ENCODE results near the gene AUTS2.
A peak's percentile ranks its signal among the peaks of the same experiment; 100 is the strongest.

AUTS2 gene

DNA sequence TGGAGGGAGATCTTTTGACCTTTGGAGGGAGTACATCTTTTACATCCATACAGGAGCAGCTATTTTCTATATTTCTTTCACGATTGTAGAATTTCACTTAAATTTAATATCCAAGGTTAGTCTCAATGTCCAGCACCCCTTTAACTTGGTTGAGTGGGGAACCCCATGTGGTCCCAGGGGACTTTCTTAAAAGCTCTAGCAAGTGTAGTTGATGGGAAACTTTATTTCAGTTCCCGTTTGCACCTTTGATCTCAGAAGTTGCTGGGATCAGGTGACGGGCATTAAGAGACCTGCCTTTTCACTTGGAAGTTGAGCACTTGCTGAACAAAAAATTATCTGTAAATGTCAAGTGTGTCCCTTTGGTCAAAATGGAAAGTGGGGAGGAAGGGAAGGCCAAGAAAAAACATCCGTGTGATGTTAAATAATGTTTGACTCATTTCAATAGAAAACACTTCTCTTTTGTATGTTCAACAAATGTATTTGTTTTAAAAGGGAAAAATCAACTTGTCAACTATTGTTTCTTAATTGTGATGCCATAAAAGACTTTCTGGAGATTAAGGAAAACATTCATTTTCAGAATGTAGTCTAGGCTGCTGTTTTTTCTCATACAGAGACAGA is 1163.5 kb downstream of the AUTS2 start:
- DNase-seq: no peak

DNA sequence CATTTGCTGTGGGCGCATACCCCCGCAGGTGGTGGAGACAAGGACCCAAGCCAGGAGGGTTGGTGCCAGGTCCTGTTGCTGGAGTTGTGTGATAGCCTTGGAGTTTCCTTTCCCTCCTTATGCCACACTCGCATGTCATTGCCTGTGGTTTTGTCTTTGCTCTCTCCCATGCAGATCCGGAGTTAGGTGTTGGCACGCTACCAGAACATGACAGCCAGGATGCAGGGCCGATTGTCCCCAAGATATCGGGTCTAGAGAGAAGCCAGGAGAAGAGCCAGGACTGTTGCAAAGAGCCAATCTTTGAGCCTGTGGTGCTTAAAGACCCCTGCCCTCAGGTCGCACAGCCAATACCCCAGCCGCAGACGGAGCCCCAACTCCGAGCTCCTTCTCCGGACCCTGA is 1164.4 kb downstream of the AUTS2 start:
- DNase-seq: no peak

DNA sequence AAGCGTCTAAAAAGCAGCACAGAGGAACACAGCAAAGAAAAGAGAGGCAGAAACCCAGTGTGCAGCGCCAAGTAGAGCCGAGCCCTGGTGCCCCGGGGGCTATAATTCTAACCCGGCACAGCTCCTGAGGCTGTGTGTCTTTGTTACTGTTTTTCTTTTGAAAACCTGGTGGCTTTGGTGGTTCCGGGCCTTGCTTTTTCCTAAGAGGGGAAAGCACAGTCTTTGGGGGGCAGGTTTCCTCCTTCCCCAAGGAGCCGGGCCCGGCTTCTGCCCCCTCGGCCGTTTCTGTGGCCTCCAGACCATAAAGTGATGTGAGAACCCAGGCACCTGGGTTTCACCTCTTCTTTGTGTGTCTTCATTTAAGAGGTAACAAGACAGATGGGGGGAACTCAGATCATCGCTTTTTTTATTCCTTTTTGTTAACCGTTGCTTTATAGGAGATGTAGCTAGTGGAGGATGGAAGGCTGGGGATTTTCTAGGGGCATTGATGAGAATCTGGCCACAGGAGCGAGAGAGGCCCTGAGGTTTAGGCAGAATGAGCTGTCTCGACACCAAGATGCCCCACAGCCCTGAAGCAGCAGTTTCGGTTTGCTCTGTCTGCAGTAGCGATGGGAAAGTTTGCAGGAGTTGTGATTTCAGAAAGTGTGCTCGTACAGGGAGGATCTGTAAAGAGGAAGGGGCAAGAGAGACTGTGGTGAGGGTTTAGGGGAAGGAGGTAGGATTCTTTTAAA is 1165.9 kb downstream of the AUTS2 start:
- no peak for DNase-seq

DNA sequence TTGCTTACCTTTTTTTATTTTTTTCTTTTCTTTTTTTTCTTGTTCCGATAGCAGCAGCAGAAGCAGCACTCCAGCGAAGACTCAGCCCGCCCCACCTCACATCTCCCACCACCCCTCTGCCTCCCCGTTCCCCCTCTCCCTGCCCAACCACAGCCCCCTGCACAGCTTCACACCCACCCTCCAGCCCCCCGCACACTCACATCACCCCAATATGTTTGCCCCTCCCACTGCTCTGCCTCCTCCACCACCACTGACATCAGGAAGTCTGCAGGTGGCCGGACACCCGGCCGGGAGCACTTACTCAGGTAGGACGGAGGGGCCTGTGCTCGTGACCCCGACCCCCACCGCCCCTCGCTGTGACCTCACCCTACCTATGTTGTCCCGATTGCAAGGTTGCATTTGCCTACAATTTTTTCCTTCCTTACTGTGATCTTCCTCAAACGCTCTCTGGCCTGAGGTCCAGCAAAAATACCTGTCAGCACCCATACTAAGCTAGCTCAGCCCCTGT is 1166.5 kb downstream of the AUTS2 start:
- no peak for DNase-seq

DNA sequence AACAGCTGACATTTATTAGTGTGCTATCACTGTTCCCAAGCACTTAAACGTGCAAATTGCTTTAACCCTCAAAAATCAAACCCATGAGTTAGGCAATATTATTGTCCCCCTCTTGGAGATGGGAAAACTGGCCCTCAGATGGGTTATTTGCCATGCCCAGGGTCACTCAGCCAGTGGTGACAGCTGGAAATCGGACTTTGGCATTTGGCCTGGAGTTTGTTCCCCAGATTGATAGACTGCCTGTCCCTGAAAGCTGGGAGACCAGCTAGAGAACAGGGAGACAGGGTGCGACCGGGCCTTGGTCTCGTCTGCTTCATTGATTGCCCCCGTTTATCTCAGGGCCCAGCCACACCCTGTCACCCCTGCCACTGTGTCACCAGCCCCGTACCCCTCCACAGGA is 1167.4 kb downstream of the AUTS2 start:
- DNase-seq: no peak

DNA sequence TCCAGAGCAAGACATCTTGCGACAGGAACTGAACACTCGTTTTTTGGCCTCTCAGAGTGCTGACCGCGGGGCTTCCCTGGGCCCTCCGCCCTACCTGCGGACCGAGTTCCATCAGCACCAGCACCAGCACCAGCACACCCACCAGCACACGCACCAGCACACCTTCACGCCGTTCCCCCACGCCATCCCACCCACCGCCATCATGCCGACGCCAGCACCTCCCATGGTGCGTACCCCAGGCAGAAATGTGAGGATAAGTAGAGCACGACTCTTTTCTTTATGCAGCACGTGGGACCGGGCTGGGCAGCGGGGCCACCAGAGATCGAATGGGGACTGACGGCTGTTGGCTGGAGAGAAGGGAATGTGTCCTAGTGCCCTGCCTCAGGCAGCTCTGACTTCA is 1167.8 kb downstream of the AUTS2 start:
- DNase-seq: no peak

DNA sequence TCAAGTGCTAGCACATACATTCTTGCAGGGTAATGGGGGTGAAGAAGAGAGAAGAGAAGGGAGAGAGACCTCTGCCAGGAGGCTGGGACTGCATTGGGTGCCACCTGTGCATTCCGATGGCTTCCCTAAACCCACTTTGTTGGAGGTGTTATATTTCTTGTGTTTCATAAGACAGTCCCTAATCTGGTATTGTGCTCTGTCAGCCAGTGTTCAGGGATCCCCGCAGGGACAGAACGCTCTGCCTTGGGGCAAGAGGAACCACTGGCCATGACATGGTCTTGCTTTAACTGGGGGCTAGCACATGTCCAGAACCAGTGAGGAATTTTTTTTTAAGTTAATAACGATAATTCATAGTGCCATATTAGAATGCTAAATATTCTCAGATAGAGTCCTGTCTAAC is 1168.4 kb downstream of the AUTS2 start:
- DNase-seq: no peak

DNA sequence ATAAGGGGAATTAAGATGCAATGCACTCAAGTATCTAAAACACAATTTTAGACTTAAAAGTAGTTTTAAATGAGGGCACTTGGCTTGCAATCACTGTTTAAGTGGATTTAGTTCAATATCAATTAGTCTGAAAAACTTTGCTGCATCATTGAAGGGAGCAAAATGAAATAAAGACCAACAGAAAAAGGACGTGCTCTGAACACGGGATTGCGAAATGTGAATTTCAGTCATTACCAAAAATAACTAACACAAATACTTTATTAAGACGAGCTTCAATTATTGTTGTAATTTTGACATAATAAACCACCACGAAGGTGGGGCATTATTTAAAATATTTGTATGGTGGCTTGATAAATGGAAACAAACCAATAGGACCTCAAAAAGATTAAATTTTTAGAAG is 1171.9 kb downstream of the AUTS2 start:
- DNase-seq: no peak

DNA sequence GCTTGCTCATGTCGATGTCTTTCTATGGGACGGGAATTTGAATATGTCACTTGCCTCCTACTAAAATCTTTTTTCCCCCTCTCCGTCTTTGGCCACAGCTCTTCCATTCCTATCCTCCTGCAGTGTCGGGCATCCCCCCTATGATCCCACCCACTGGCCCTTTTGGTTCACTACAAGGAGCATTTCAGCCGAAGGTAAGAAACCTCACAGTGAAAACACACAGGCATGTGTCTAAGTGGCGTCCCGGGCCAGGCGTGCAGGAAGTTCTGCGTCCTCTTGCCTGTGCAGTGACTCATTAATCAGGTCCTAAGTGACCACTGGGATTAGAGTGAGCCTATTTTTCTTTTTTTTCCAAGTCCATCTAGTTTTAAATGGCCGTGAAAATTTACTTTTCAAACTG is 1173.2 kb downstream of the AUTS2 start:
- DNase-seq: no peak

DNA sequence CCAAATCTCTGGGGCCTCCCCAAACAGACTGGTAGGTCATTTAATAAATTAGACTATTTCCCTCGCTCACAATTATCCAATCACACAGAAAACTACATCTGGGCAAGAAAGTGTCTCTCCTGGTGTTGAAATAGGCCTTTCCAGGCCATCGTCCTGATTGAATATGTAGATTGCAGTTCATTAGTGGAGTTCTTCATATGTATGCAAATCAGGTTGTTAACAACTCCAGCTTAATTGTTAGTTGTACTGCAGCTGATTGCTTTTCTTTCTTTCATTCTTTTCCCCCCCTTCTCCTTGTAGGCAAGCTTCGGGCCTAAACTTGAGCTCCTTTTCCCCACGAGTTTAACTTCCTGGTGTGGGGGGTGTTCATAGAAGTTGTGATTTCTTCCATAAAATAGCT is 1174.6 kb downstream of the AUTS2 start:
- DNase-seq: no peak

DNA sequence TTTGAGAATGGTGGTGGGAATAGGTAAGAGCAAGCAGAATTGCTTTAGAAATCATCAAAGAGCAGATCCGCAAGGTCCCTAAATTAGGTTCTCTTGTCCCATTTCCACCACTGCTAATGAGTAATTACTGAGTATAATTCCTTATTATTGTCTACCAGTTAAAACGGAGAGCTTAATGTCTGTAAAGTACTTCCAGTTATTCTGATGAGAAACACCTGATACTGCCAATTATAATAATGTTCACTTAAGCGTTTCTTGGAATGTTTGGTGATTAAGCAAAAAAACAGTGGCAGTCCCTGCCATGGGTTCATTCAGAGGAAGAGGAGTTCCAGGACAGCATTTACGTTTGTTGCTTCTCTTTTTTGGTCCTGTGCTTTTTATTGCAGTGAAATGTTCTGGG is 1175.1 kb downstream of the AUTS2 start:
- DNase-seq: no peak

DNA sequence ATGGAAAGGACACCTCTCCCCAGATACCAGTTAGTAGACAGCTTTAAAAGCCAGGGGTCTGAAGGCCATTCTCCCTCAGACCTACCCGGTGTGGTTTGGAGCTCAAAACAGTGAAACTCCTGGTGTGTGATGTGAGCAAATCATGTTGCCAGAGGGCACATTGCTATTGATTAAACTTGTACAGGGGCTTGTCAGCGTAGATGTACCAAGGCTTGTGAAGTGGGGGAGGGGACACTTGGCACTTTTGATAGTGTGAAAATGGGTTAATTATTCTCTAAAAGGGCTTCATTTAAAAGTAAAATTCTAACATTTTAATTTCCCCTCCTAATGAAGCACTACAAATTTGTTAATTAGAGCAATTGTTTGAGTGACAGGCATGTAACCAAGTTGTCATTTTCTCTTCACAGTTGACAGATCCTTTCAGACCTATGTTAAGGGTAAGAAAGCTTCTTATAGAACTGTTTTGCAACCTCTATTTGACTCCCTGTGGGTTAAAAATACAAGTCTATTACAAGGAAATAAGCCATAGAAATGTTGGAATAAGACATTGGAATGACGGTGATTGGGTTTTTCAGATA is 1176.8 kb downstream of the AUTS2 start:
- no peak for DNase-seq

DNA sequence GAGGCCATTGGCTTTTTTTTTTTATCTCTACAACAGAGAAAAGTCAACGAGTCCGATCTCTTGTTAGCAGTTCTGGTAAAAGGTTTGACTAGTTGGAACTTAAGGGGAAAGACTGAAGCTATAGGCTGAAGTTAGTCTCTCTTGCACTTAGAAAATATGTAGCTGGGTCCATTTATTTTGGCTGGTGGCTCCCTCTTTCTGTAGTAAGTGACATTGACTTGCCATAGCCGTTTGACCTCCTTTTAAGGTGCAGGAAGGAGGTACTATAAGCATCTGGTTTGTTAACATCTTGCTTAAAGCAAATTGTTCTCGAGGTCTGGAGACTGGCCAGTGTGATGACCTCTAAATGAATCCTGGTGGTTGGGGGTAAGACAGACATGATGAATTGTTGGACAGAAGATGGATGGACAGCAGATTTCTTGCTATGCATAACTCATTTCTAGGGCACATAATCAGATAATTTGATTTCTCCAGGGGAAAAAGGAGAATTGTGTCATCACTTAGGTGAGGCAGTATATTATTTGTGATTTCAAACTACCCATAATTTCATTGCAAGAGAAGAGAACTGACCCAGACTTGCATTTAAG is 1177.4 kb downstream of the AUTS2 start:
- peak; percentile 12 for DNase-seq

DNA sequence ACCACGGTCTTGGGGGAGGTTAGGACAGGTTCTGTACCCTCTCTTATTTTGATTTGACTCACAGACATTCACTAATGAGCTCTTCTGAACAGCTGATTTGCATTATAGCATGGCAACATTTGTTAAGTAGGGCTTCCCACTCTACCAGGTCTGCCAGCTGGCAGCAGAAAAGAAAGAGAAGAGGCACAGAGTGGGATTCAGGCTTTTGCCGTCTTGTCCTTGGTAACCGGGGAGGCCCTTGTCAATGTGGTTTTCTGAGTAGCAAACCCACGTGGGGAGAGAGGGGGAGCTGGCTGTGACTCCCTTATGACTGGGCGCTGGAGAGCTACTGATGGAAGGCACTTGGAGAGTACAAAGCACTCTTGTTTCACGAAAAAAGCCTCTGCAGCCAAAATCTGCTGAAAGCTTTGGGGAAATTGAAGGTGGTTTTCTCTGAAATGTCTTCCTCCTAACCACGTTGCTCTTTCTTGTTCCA is 1178.4 kb downstream of the AUTS2 start:
- DNase-seq: no peak

DNA sequence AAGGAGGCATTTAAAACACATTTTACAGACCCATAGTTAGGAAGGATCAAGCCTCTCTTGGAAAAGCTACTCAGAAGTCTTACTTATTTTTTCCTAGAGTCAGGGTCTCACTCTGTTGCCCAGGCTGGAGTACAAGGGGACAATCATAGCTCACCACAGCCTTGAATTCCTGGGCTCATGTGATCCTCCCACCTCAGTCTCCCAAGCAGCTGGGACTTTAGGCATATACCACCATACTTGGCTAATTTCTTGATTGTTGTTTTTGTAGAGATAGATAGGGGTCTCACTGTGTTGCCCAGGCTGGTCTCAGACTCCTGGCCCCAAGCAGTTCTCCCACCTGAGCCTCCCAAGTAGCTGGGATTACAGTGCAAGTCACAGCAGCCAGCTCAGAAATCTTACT is 1179.0 kb downstream of the AUTS2 start:
- DNase-seq: no peak

DNA sequence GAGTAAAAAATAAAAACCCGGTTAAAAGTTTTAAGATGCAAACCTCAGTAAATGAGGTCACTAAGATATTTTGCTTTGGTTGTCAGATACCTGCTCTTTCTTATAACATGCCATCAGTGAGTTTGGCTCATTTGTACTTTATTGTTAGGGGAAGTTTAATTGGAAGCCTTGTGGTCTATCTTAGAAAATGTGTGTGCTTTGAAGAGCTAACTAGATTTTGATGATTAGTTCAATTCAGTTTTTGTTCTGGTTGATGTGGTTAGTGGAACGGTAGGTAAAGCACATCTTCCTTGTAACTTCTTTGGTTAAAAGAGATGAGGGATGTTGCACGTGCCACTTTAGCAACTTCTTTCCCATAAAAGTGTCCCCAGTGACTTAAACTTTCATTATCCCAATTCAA is 1180.3 kb downstream of the AUTS2 start:
- no peak for DNase-seq

DNA sequence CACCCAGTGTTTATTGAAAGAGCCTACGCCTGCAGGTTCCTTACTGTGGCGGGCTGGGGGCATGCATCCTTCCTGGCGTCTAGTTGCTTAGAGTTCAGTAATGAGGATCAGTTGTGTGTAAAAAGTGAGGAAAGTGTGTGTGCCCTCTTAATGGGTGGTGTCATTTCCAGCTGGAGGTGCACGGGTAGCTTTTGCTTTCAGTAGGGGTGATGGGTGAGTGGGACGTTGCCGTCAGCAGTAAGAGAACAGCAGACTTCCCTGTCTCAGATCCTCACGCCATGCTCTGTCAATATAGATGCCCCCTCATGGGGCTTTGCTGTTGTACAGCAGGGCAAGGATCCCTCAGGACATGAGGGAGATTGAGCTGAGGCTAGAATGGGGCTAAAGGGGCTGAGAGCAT is 1181.0 kb downstream of the AUTS2 start:
- DNase-seq: no peak

DNA sequence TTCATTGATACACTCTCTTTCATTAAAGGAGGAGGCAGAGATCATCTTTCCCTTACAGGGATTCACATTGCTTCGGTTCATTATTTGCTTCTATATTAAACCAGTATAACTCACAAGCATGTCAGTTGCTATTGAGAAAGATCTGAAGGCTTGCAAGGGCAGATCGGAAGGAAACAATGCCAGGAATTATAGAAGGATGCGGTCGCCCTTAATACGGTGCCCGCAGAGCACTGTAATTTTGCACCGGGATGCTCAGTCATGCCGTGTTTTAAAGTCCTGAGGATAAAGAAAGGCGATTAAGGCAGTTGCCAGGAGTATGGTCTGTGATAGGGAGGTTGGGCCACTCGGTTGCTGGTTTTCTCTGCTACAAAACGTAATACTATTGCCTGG is 1183.6 kb downstream of the AUTS2 start:
- DNase-seq: no peak

DNA sequence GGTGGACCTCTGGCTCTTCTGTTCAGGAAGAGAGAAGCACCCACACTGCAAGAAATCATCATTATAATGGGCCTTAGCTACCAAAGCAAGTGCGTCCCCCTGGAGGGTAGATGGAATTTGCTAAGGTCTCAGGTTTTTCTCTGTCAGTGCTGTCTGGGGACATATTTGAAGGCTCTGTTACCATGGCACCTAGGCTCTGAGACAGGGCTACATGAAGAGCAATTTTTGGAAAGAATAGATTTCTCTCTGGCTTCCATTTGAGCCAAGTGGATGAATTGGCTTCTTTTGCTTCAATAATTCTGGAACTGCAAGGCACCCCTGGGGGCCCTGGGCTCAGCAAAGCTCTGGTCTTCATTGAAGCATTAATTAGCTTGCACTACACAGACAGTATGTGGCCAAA is 1184.5 kb downstream of the AUTS2 start:
- no peak for DNase-seq

DNA sequence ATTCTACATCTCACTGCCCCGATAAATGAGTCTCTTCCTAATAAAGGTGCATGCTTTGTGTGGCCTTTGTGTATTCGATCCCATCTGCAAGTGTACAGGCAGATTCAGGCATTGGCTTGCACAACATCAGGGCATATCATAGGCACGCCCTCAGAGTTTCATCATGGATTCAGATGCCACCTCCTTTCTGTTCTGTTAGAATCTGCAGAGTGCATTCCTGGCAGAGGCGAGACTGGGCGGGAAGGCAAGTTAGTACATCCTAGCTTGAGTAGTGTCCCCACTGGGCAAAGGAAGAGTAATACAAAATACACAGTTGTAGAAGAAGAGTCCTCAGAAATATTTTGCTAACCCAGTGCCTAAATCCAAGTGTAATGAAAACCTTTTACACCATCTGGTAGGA is 1187.2 kb downstream of the AUTS2 start:
- no peak for DNase-seq

DNA sequence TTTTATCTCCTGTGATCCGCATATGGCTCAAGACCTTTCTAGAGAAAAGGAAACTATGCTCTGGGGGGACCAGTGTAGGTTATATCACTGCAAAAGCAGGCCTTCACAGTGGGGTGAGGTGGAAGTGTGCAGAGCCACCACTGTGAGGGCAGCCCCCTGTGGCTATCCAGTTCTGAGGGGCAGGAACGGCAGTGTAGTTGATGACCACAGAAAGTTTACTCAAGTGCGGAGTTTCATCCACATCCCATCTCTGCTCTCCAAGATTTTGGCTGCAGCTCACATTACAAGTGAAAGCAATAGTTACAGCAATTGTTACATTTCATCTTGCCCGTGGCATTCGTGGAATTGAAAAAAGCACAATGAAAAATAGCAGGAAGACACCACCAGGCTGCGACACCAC is 1187.8 kb downstream of the AUTS2 start:
- no peak for DNase-seq

DNA sequence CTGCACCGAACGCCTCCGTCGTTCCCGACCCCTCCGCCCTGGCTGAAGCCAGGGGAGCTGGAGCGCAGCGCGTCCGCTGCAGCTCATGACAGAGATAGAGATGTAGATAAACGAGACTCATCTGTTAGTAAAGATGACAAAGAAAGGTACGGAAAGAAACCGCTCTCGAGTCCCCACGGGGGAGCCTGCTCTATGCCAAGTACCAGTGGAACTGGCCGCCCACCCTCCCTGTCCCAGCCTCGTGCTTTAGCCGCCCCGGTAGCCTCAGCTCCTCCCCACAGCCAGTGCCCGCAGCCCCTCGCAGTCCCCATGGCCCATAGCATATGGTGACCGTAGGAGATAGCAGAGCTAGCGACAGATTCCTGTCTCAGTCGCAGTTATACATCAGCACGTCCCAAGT is 1189.0 kb downstream of the AUTS2 start:
- no peak for DNase-seq

DNA sequence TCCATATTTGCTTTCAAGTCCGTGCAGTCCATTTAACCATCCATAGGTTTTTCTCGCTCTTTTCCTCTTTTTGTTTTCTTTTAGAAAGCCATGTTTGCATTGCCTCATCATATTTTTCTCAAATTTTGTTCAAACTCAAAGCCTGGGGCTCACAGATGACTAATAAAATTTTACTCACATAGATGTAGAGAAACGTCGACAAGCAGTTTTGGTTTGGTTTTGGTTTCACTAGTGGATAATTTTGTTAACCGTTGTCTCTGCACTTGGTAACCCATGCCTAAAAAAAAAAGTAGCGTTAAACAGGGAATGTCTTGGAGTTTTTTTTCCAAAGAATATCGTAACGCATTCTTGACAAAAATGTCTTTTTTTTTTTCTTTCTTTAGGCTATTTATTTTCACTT is 1189.5 kb downstream of the AUTS2 start:
- DNase-seq: no peak

DNA sequence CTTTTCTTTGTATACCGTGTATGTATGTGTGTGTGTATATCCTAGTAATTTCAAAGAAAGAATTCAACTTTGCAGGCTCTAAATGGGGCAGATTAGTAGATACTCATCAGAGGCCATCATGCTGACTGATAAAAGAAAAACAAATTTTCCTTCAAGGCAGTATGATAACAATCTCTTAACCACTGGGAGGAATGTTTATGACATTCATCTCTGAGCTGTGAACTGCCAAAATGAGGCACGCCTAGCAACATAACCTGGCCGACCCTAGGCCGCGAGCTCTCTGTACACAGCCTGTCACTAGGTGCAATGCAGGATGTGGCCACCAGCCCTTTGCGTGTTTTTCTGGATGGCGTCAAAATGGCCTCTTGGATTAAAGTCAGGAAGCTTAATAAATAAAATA is 1190.0 kb downstream of the AUTS2 start:
- DNase-seq: no peak

Measured in NCI-H748 treated with DMSO at 0.1 percent for 48 hours (cell line).